HCT116 (cell line): ENCODE results near the gene TRPC4. TPM values are rescaled to one million over a fixed set of nuclear protein-coding genes. Genes with fewer than 3 reads are reported as not detected.

Source experiments
- ATAC-seq: fragments of 200-7000 bp; cut with Tn5 transposase; 2 replicates; pipeline ENCODE4 v1.9.1; 2020; ENCODE audit warnings: mild to moderate bottlenecking, moderate library complexity
- BruUV-seq: library from RNA; stranded (reverse); fragments of 400-500 nt; replicated peaks from 2 replicates; lab custom pipeline; 2021; lab: Mats Ljungman, UMichigan
- CTCF ChIA-PET: fragments of 300-600 bp; sonication (Branson Sonifier 250); formaldehyde crosslinking; loops from one replicate; lab custom pipeline; 2021; ENCODE audit warnings: antibody characterized with exemption; lab: Charles Lee
- POLR2A ChIA-PET: fragments of 300-600, 350-600 bp; sonication (Branson Sonifier 250); formaldehyde crosslinking; loops from one replicate; lab custom pipeline; 2021; ENCODE audit warnings: antibody characterized with exemption; lab: Charles Lee
- RAD21 ChIA-PET, 2 experiments: fragments of 300-600 bp; sonication (Branson Sonifier 250); formaldehyde crosslinking; loops; one replicate each; lab custom pipeline; 2023; ENCODE audit warnings: low total read pairs in 2 of 2; ENCODE audit not compliant: uncharacterized antibody in 2 of 2, unreplicated experiment in 2 of 2, low non-redundant PET in 1 of 2; lab: Charles Lee
- DNase-seq: peaks from one replicate; pipeline ENCODE4 v3.0.0-alpha.2; 2010; ENCODE audit warnings: low read depth, low spot score
- H2AFZ ChIP-seq: fragments of 200-600 bp; shearing (Covaris generic), sonication (generic); 2 replicates; pipeline ENCODE4 v1.6.1; 2017; ENCODE audit warnings: low read depth, mixed run types, mixed read lengths, antibody characterized with exemption, low read length; ENCODE audit not compliant: poor library complexity, severe bottlenecking
- H3K27ac ChIP-seq: 2 replicates; pipeline ENCODE4 v1.5.1; 2012; ENCODE audit warnings: low read depth, low read length
- H3K27me3 ChIP-seq: fragments of 200-600 bp; sonication (generic); 2 replicates; pipeline ENCODE4 v1.6.1; 2016; ENCODE audit warnings: mixed run types, low read length, mixed read lengths; ENCODE audit not compliant: insufficient read depth
- H3K36me3 ChIP-seq, 2 experiments: fragments of 200-500 bp in 1 of 2; fragments of 200-600 bp in 1 of 2; sonication (Bioruptor generic) in 1 of 2; sonication (generic) in 1 of 2; 2 replicates each; pipeline versions ENCODE4 v1.5.1 to v1.6.1; 2014 to 2016; ENCODE audit warnings: low read length in 2 of 2, inconsistent platforms in 1 of 2, mixed read lengths in 1 of 2, mixed run types in 1 of 2; ENCODE audit not compliant: insufficient read depth in 2 of 2, control insufficient read depth in 1 of 2
- H3K4me1 ChIP-seq, 2 experiments: fragments of 200-600 bp in 1 of 2; sonication (generic) in 1 of 2; 2 replicates each; pipeline versions ENCODE4 v1.5.1 to v1.6.1; 2012 to 2017; ENCODE audit warnings: low read length in 2 of 2, inconsistent platforms in 1 of 2, mild to moderate bottlenecking in 1 of 2, mixed read lengths in 1 of 2, mixed run types in 1 of 2, moderate library complexity in 1 of 2; ENCODE audit not compliant: insufficient read depth in 2 of 2, control insufficient read depth in 1 of 2
- H3K4me2 ChIP-seq: fragments of 200-600 bp; sonication (generic); 2 replicates; pipeline ENCODE4 v1.6.1; 2017; ENCODE audit warnings: mixed run types, low read length, mixed read lengths
- H3K4me3 ChIP-seq, 2 experiments: fragments of 200-600 bp in 1 of 2; sonication (generic) in 1 of 2; replicated peaks in 1 of 2; 2 replicates each; pipeline ENCODE4 v1.5.1; 2011 to 2016; ENCODE audit warnings: low read length in 2 of 2, control low read depth in 1 of 2, low read depth in 1 of 2, mild to moderate bottlenecking in 1 of 2, mixed read lengths in 1 of 2, mixed run types in 1 of 2
- H3K79me2 ChIP-seq: fragments of 200-600 bp; sonication (generic); 2 replicates; pipeline ENCODE4 v1.6.1; 2017; ENCODE audit warnings: mild to moderate bottlenecking, mixed run types, low read length, moderate library complexity, mixed read lengths; ENCODE audit not compliant: insufficient read depth
- H3K9ac ChIP-seq: fragments of 200-600 bp; sonication (generic); 2 replicates; pipeline ENCODE4 v1.6.1; 2016; ENCODE audit warnings: low read length, mixed read lengths
- H3K9me2 ChIP-seq: fragments of 200-600 bp; sonication (generic), shearing (Covaris generic); 2 replicates; pipeline ENCODE4 v1.6.1; 2017; ENCODE audit warnings: mixed run types, mild to moderate bottlenecking, moderate library complexity; ENCODE audit not compliant: insufficient read depth
- H3K9me3 ChIP-seq, 2 experiments: fragments of 200-500 bp in 1 of 2; fragments of 200-600 bp in 1 of 2; sonication (Bioruptor generic) in 1 of 2; sonication (generic) in 1 of 2; 2 replicates each; pipeline ENCODE4 v1.6.1; 2014 to 2017; ENCODE audit warnings: low read length in 2 of 2, mixed read lengths in 2 of 2, inconsistent platforms in 1 of 2, low read depth in 1 of 2, mild to moderate bottlenecking in 1 of 2, mixed run types in 1 of 2, moderate library complexity in 1 of 2; ENCODE audit not compliant: control insufficient read depth in 1 of 2, insufficient read depth in 1 of 2
- H4K20me1 ChIP-seq: fragments of 200-600 bp; sonication (generic), shearing (Covaris generic); 2 replicates; pipeline ENCODE4 v1.6.1; 2017; ENCODE audit warnings: mixed run types, mild to moderate bottlenecking, moderate library complexity; ENCODE audit not compliant: insufficient read depth
- ATF3 ChIP-seq: IDR thresholded peaks from 2 replicates; pipeline ENCODE4 v1.6.1; 2012
- CBX3 ChIP-seq: IDR thresholded peaks from 2 replicates; pipeline ENCODE4 v1.6.1; 2012; ENCODE audit warnings: low read depth
- CTCF ChIP-seq, 3 experiments: fragments of 200-600 bp in 1 of 3; sonication (generic) in 1 of 3; IDR thresholded peaks in 2 of 3; conservative IDR thresholded peaks in 1 of 3; 2 replicates each; pipeline ENCODE4 v1.5.1; 2012 to 2017; ENCODE audit warnings: low read depth in 2 of 3, low read length in 2 of 3, antibody characterized with exemption in 1 of 3, borderline replicate concordance in 1 of 3, control low read depth in 1 of 3, mild to moderate bottlenecking in 1 of 3, mixed read lengths in 1 of 3, mixed run types in 1 of 3, moderate library complexity in 1 of 3; ENCODE audit not compliant: insufficient read depth in 1 of 3
- EGR1 ChIP-seq: IDR thresholded peaks from 2 replicates; pipeline ENCODE4 v1.6.1; 2012; ENCODE audit warnings: low read depth
- ELF1 ChIP-seq: IDR thresholded peaks from 2 replicates; pipeline ENCODE4 v1.6.1; 2012; ENCODE audit warnings: low read depth, borderline replicate concordance
- EZH2 ChIP-seq: fragments of 200-600 bp; sonication (generic); IDR thresholded peaks from 2 replicates; pipeline ENCODE4 v1.6.1; 2017; ENCODE audit warnings: antibody characterized with exemption, mixed run types
- EZH2phosphoT487 ChIP-seq: fragments of 200-600 bp; IDR thresholded peaks from 2 replicates; pipeline ENCODE4 v1.6.1; 2018; ENCODE audit warnings: antibody characterized with exemption, borderline replicate concordance
- FOSL1 ChIP-seq: IDR thresholded peaks from 2 replicates; pipeline ENCODE4 v1.6.1; 2012; ENCODE audit warnings: low read depth
- JUND ChIP-seq: IDR thresholded peaks from 2 replicates; pipeline ENCODE4 v1.6.1; 2012
- MAX ChIP-seq: IDR thresholded peaks from 2 replicates; pipeline ENCODE4 v1.6.1; 2012
- POLR2AphosphoS5 ChIP-seq: IDR thresholded peaks from 2 replicates; pipeline ENCODE4 v1.6.1; 2011; ENCODE audit warnings: mild to moderate bottlenecking, low read depth, low read length, moderate library complexity
- REST ChIP-seq: IDR thresholded peaks from 2 replicates; pipeline ENCODE4 v1.6.1; 2012; ENCODE audit warnings: low read depth
- SP1 ChIP-seq: IDR thresholded peaks from 2 replicates; pipeline ENCODE4 v1.6.1; 2012; ENCODE audit warnings: low read depth
- SRF ChIP-seq: IDR thresholded peaks from 2 replicates; pipeline ENCODE4 v1.6.1; 2012; ENCODE audit warnings: low read depth
- TCF7L2 ChIP-seq: IDR thresholded peaks from 2 replicates; pipeline ENCODE4 v1.7.0; 2011; ENCODE audit warnings: borderline replicate concordance, inconsistent platforms; ENCODE audit not compliant: insufficient read depth, insufficient read length; ENCODE audit errors: extremely low read depth
- ZBTB33 ChIP-seq: IDR thresholded peaks from 2 replicates; pipeline ENCODE4 v1.6.1; 2011; ENCODE audit warnings: mild to moderate bottlenecking, low read length, moderate library complexity; ENCODE audit not compliant: insufficient replicate concordance; ENCODE audit errors: extremely low read depth
- ZNF274 ChIP-seq: fragments of 200-500 bp; sonication (Bioruptor generic); IDR thresholded peaks from 2 replicates; pipeline ENCODE4 v1.6.1; 2014; ENCODE audit warnings: mild to moderate bottlenecking, low read depth, low read length, inconsistent platforms
- intact Hi-C: fragments of 100-400 bp; cut with micrococcal nuclease; formaldehyde crosslinking; loops from 2 replicates; pipeline ENCODE4 v1.10.0; 2022
- total RNA-seq: library from RNA; stranded (reverse); gene quantifications from one replicate; pipeline ENCODE4 v1.2.1, GENCODE V29; 2021; ENCODE audit not compliant: unreplicated experiment

TRPC4 gene
- total RNA-seq, 1 experiment from 2014 or later = not detected

GRCh38 chr13:37617173-37617572 lies 252.4 kb downstream of the TRPC4 start:
- Histone ChIP-seq H3K36me3 (no peaks in the 10 kb centered on the region), H3K9me3 (peaks cover 8 to 21% of the 10 kb centered on the region in 2 experiments; a peak in 2 of 4 replicates), H3K79me2 (no peaks in the 10 kb centered on the region), H2AFZ (no peak overlapping the region), H3K9ac (no peak overlapping the region), H3K27ac (no peak overlapping the region), H3K4me2 (no peak overlapping the region), H4K20me1 (no peaks in the 10 kb centered on the region), H3K27me3 (no peaks in the 10 kb centered on the region)
- ChIA-PET POLR2A (no interaction called here), RAD21 (no interaction called here)
- intact Hi-C loops = no loop called here
- ATAC-seq = no peak
- TF ChIP-seq SRF (no peak), EZH2 (no peak), FOSL1 (no peak), ZNF274 (no peak), ZBTB33 (no peak), TCF7L2 (no peak), EGR1 (no peak), REST (no peak), ELF1 (no peak), CBX3 (no peak), MAX (no peak), ATF3 (no peak), JUND (no peak), SP1 (no peak), POLR2AphosphoS5 (no peak), CTCF (IDR thresholded peaks at IDR 0.05 in 2 of 3, conservative IDR thresholded peaks at IDR 0.05 in 1 of 3; ENCODE audit: borderline replicate concordance in 1 of 3, insufficient read depth in 1 of 3, low read depth in 2 of 3, low read length in 2 of 3) (no peak), EZH2phosphoT487 (no peak)
- TF ChIP-seq, all 23 proteins: peak for 0
- no peak overlapping the region for H3K4me3 ChIP-seq
- no TSS peak for BruUV-seq
- no peaks in the 10 kb centered on the region for H3K9me2 ChIP-seq
- H3K4me1 ChIP-seq = no peaks in the 10 kb centered on the region
- DNase-seq = no peak
- CTCF ChIA-PET = no interaction called here
